Measurements from ENCODE around the gene C1QTNF2. TPM values are rescaled to one million over a fixed set of nuclear protein-coding genes. Genes with fewer than 3 reads are reported as not detected.
A peak's percentile ranks its signal among the peaks of the same experiment; 100 is the strongest.

The C1QTNF2 gene
- polyA plus RNA-seq, 1 donor, result 21.0 TPM

DNA sequence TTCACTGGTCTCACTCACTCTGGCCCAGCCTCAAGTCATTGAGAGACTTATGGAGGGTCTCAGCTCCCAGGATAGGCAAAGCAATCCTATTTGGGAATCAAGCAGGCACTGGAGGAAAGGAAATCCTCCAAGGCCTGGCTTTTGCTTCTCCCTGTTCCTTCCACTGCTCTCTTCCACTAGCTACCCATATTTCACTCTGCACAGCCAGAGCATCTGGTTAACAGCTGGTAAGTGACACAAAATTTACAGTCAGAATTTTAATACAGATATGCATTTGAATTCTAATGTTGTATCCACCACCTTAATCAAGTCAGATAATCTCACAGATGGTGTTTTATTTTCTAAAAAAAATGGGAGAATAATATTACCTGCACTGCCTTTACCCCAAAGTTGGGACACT is 868 bp upstream of the C1QTNF2 start:
- DNase-seq, result no peak

DNA sequence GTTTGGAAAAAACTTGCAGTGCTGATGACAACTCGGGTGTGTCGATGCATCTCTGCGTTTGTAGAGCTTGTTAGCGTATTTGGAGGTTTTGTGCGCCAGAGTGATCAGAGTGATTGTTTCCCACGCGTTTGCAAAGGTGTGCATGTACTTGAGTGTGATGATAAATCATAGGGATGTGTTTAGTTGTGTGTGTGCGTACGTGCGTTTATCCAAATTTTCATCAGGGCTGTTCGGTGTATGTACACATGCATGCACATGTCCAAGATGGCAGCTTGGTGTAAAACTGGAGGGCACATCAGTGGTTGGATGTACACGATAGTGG is 248 bp upstream of the C1QTNF2 start:
- DNase-seq, result no peak

GRCh38 chr5:160367885-160368284 is 2.5 kb downstream of the C1QTNF2 start:
- DNase-seq, result no peak

DNA sequence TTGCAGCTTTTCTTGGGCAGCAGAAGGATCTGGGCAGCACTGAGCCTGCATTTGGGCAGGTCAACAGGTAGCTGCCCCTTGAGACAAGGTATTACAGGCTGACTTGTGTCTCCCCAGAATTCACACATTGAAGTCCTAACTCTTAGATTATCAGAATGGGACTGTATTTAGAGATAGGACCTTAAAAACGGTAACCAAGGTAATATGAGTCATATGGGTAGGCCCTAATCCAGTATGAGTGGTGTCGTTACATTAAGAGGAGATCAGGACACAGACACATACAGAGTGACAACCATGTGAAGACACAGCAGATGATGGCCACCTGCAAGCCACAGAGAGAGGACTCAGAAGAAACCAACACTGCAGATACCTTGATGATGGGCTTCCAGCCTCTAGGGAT is 3.2 kb downstream of the C1QTNF2 start:
- DNase-seq, result no peak

DNA sequence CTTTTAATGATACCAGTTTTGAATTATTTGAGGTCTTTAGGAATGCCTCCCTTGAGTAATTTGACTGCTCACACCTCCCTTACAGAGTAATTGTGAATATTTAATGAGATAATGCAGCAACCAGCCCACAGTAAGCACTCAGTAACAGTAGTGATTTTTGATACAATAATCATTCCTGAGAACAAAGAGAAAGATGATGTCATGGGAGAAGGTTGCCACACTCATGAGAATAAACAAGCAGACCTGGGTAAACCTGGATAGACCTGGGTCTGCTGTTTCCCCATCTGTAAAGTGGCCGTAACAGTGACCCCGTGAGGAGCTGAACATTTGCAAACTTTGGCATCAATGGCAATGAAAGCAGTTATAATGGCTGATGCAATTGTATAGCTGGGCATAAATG is 4.2 kb downstream of the C1QTNF2 start:
- no peak for DNase-seq

DNA sequence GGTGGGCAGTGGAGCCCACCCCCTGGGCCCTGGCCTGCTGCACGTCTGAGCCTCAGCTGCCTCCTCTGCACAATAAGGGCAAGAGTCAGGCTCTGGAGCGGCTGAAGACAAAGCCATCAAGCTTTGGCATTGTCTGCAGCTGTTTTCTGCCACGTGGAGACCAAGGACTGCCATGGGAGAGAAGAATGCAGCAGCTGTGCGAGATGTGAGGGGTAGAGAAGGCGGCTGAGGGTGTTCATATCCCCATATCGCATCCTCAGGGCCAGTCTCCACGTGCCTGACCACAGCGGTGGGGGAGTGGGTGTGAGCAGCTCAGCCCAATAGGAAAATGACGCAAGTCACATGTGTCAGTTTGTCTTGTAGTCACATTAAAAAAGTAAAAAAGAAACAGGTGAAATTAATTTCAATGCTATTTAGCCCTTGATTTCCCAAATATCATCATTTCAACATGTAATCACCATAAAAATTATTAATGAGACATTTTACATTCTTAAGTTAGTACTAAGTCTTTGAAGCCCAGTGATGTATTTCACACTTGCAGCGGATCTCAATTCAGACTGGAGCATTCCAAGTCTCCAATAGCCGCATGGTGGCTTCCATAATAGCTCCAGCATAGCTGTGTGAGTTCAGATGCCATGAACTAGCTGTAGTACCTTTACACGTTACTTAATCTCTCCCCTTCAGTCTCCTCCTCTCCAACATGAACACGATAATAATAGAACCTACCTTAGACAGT is 6.6 kb downstream of the C1QTNF2 start:
- no peak for DNase-seq

GRCh38 chr5:160363211-160363610 is 7.2 kb downstream of the C1QTNF2 start:
- peak; percentile 78 for DNase-seq

GRCh38 chr5:160361624-160362228 is 8.7 kb downstream of the C1QTNF2 start:
- DNase-seq, result no peak

DNA sequence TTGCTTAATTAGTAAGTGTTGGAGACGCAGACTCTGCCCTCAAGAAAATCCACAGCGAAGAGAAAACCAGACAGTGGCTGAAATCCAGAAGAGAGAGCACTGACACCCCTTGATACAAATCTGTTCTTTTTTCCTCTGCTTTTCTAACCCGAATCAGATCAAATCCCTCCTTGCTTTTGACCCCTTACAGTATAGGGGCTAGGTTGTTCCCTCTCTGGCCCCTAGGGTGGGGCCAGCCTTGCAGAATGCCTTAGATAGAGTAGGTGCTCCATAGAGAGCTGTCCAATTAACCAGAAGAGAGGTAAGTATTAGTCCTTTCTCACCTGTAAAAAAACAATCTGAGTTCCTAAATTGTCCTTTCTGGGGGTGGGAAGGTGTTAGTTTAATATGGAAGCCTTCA is 10.1 kb downstream of the C1QTNF2 start:
- no peak for DNase-seq

DNA sequence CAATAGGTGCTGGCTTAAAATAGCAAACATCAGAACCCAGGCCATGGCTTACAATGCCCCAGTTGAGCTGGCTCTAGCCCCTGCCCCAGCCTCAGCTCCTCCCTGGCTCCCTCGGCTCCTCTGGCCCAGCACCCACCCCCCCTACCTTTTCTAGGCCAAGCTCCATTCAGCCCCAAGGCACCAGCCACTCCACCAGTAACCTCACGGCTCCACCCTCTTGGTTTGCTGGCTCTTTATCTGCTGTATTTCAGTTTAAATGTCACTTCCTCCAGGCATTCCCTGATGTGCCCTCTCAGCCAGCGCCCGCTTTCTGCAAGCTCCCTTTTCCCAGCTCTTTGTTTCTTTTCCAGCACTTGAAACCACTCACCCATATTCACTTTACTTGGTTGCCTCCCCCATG is 10.6 kb downstream of the C1QTNF2 start:
- DNase-seq, result no peak

DNA sequence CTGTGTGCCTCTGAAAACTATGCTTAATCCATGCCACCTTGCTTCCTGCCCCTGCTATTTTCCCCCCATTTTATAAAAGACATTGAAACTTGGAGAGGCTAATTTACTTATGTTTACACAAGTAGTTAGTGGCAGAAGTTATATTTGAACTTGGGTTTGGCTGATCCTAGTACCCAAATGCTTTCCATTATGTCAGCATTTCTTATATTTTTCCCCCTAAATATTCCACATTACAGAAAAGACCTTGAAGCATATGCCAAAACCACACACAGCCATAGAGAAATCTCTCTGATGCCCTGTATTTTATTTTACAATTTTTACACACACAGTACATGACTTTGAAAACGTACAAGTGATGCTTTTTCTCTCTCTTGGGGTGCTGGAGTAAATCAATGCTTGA is 11.2 kb downstream of the C1QTNF2 start:
- no peak for DNase-seq

DNA sequence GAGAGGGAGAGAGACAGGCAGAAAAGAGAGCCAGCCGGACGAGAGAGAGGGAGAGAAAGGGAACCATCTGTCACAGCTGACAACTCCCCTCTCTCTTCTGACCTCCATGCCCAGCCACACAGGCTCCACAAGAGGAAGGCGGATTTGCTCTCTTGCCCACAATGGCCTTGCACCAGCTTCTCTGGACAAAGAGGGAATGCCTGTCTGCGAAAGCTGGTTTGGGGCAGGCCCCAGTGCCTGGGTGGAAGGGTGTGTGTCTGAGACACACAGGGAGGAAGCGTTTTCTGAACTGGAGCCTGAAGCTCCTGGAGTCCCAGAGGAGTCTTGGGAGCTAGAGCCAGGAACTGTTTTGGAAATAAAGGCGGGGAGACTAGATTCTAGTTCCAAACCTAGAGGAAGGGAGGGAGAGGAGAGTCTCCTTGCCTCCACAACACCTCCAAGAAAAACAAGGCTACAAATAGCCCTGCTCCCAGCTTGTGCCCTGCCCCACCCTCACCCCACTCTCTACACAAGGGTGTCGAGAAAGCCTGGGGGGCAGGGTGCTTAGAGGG is 12.5 kb downstream of the C1QTNF2 start:
- DNase-seq, result peak; percentile 91

- peak; percentile 47 for DNase-seq
These were observed 13.0 kb downstream of the C1QTNF2 start for GRCh38 chr5:160357394-160357793.

GRCh38 chr5:160356550-160357347 is 13.7 kb downstream of the C1QTNF2 start:
- DNase-seq, result no peak

GRCh38 chr5:160354666-160355065 is 15.8 kb downstream of the C1QTNF2 start:
- no peak for DNase-seq

GRCh38 chr5:160353379-160353778 is 17.0 kb downstream of the C1QTNF2 start:
- DNase-seq, result peak; percentile 68

DNA sequence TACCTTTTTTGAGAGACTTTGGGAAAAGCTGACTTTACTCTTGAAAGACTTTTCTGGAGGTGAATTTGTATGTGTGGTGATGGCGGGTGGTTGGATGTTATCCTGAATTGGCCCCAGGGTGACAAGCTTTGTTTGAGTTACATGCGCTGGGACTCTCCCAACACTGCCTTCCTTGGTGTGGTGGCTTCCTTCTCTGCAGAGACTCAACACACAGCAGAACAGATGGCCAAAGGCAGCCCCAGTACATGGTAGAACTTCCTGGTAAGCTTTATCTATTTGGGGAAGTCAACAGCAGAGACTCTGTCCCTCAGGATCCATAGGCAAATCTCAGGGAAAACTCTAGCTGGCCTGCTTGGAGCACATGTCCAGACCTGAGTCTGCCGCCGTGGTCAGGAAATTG is 18.1 kb downstream of the C1QTNF2 start:
- no peak for DNase-seq

DNA sequence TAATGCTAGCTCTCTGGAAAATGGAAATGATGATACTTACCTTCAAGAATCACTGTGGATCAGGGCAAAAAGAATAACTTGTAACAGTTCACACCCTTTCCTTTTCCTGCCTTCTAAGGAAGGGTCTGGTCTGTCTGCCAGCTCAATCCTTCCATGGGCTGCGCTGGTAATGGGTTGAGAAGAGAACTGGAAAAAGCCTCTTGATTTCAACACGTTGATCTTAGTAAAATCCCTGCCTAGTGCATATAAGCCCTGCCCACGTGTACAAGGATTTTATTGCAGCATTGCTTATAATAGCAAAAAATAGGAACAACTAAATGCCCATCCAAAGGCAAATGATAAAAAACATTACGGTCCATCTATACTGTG is 20.5 kb downstream of the C1QTNF2 start:
- DNase-seq, result no peak

GRCh38 chr5:160349249-160349934 is 21.0 kb downstream of the C1QTNF2 start:
- no peak for DNase-seq

- DNase-seq, result no peak
These were observed 22.3 kb downstream of the C1QTNF2 start for GRCh38 chr5:160348080-160348479.

DNA sequence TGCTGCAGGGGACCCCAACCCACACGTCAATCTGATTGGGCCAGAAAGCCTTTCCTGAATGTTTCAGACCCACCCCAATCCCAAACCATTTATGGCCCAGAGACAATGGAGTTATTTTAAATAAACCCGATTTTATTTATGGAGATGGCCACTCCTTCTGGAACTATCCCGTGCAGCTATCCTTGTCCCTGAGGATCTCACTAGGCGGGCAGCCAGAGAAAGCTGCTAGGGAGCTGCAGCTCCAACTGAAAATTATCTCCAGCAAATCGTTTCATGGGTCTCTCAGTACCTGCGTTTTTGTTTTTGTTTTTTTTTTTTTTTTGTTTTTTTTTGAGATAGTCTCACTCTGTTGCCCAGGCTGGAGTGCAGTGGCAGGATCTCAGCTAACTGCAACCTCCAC is 23.0 kb downstream of the C1QTNF2 start:
- peak; percentile 80 for DNase-seq

GRCh38 chr5:160342413-160342941 is 27.9 kb downstream of the C1QTNF2 start:
- no peak for DNase-seq

Data from hindlimb muscle (tissue), 1 donor.